H1 (cell line): ENCODE measurements around the gene SNAP47. TPM values are rescaled to one million over a fixed set of nuclear protein-coding genes. Genes with fewer than 3 reads are reported as not detected.

Source experiments
- CTCF ChIA-PET: fragments of 300-600 bp; sonication (Branson Sonifier 250); formaldehyde crosslinking; loops from one replicate; lab custom pipeline; 2021; ENCODE audit not compliant: partially characterized antibody; lab: Charles Lee
- POLR2A ChIA-PET: fragments of 300-600 bp; sonication (Branson Sonifier 250); formaldehyde crosslinking; loops from one replicate; lab custom pipeline; 2021; ENCODE audit warnings: inconsistent platforms; ENCODE audit not compliant: partially characterized antibody; lab: Charles Lee
- DNase-seq, 2 experiments: peaks; one replicate each; pipeline versions ENCODE4 v3.0.0 to v3.0.0-alpha.2; 2010 to 2022; ENCODE audit warnings: low spot score in 2 of 2, low read depth in 1 of 2, mixed read lengths in 1 of 2
- FAIRE-seq: peaks from 2 replicates; lab custom pipeline; 2011; peaks lifted over from hg19 to GRCh38; lab: Jason Lieb, UNC
- H2AFZ ChIP-seq: 2 replicates; pipeline ENCODE4 v1.8.1; 2012; ENCODE audit warnings: low read length, inconsistent platforms
- H2AK5ac ChIP-seq: 2 replicates; pipeline ENCODE4 v1.6.1; 2013; ENCODE audit warnings: low read depth, low read length
- H2BK120ac ChIP-seq: replicated peaks from 2 replicates; pipeline ENCODE3; 2013; ENCODE audit warnings: low read depth, low read length, inconsistent platforms
- H2BK12ac ChIP-seq: 2 replicates; pipeline ENCODE4 v1.6.1; 2013; ENCODE audit warnings: low read depth, low read length
- H2BK15ac ChIP-seq: 2 replicates; pipeline ENCODE4 v1.6.1; 2013; ENCODE audit warnings: low read length
- H2BK20ac ChIP-seq: 2 replicates; pipeline ENCODE4 v1.6.1; 2013; ENCODE audit warnings: low read length
- H2BK5ac ChIP-seq: 2 replicates; pipeline ENCODE4 v1.6.1; 2013; ENCODE audit warnings: low read depth, low read length
- H3K14ac ChIP-seq: 2 replicates; pipeline ENCODE4 v1.6.1; 2013; ENCODE audit warnings: inconsistent platforms; ENCODE audit not compliant: insufficient read length
- H3K18ac ChIP-seq: 2 replicates; pipeline ENCODE4 v1.6.1; 2013; ENCODE audit warnings: low read length; ENCODE audit errors: extremely low read depth
- H3K23ac ChIP-seq: 2 replicates; pipeline ENCODE4 v1.6.1; 2013; ENCODE audit warnings: inconsistent platforms; ENCODE audit not compliant: insufficient read length
- H3K23me2 ChIP-seq: 2 replicates; pipeline ENCODE4 v1.6.1; 2013; ENCODE audit warnings: low read depth, low read length
- H3K27ac ChIP-seq: 2 replicates; pipeline ENCODE4 v1.6.1; 2011; ENCODE audit warnings: low read depth, low read length, inconsistent platforms
- H3K27me3 ChIP-seq, 4 experiments: replicated peaks in 1 of 4; 1 replicate in 1 of 4; 2 replicates in 3 of 4; pipeline versions ENCODE4 v1.6.1 to v1.8.1; 2011 to 2013; ENCODE audit warnings: low read length in 3 of 4, mild to moderate bottlenecking in 3 of 4, inconsistent platforms in 2 of 4, mixed read lengths in 2 of 4, moderate library complexity in 1 of 4; ENCODE audit not compliant: control insufficient read depth in 3 of 4, insufficient read depth in 3 of 4; ENCODE audit errors: extremely low read depth in 1 of 4
- H3K36me3 ChIP-seq, 4 experiments: 2 replicates each; pipeline versions ENCODE4 v1.6.1 to v1.8.1; 2011 to 2013; ENCODE audit warnings: mild to moderate bottlenecking in 4 of 4, low read length in 3 of 4, moderate library complexity in 2 of 4, control low read depth in 1 of 4, inconsistent platforms in 1 of 4; ENCODE audit not compliant: insufficient read depth in 4 of 4, control insufficient read depth in 2 of 4
- H3K4ac ChIP-seq: replicated peaks from 2 replicates; pipeline ENCODE3; 2013; ENCODE audit warnings: low read length, low read depth, mixed read lengths, inconsistent platforms; ENCODE audit not compliant: insufficient read length
- H3K4me1 ChIP-seq, 4 experiments: replicated peaks in 1 of 4; 1 replicate in 1 of 4; 2 replicates in 3 of 4; pipeline versions ENCODE4 v1.6.1 to v1.8.1; 2011 to 2013; ENCODE audit warnings: low read length in 3 of 4, inconsistent platforms in 2 of 4, mixed read lengths in 1 of 4; ENCODE audit not compliant: insufficient read depth in 4 of 4, control insufficient read depth in 3 of 4
- H3K4me2 ChIP-seq, 2 experiments: 2 replicates each; pipeline versions ENCODE4 v1.6.1 to v1.8.1; 2011 to 2013; ENCODE audit warnings: low read depth in 2 of 2, low read length in 2 of 2, control low read depth in 1 of 2, inconsistent platforms in 1 of 2, mild to moderate bottlenecking in 1 of 2; ENCODE audit not compliant: insufficient read depth in 1 of 2
- H3K4me3 ChIP-seq, 4 experiments: fragments of 200-600, 300-600 bp in 1 of 4; sonication (generic), shearing (Covaris generic), sonication (Bioruptor Twin) in 1 of 4; 2 replicates each; pipeline versions ENCODE4 v1.5.1 to v1.8.1; 2011 to 2016; ENCODE audit warnings: low read length in 4 of 4, low read depth in 3 of 4, control low read depth in 2 of 4, inconsistent platforms in 2 of 4, mild to moderate bottlenecking in 2 of 4, mixed read lengths in 1 of 4, moderate library complexity in 1 of 4; ENCODE audit not compliant: insufficient read depth in 2 of 4; ENCODE audit errors: extremely low read depth in 1 of 4
- H3K56ac ChIP-seq: replicated peaks from 2 replicates; pipeline ENCODE3; 2013; ENCODE audit warnings: low read depth, mild to moderate bottlenecking, mixed read lengths, low read length, inconsistent platforms; ENCODE audit not compliant: insufficient read length
- H3K79me1 ChIP-seq: 2 replicates; pipeline ENCODE4 v1.6.1; 2013; ENCODE audit warnings: low read depth, low read length, control low read depth
- H3K79me2 ChIP-seq, 2 experiments: 2 replicates each; pipeline versions ENCODE4 v1.6.1 to v1.8.1; 2012 to 2013; ENCODE audit warnings: low read length in 2 of 2, mild to moderate bottlenecking in 2 of 2, inconsistent platforms in 1 of 2; ENCODE audit not compliant: insufficient read depth in 2 of 2, control insufficient read depth in 1 of 2
- H3K9ac ChIP-seq, 4 experiments: replicated peaks in 1 of 4; 1 replicate in 1 of 4; 2 replicates in 3 of 4; pipeline versions ENCODE4 v1.6.1 to v1.8.1; 2011 to 2013; ENCODE audit warnings: low read depth in 3 of 4, low read length in 3 of 4, control low read depth in 2 of 4, mild to moderate bottlenecking in 2 of 4, moderate library complexity in 2 of 4, inconsistent platforms in 1 of 4; ENCODE audit errors: extremely low read depth in 1 of 4
- H3K9me3 ChIP-seq, 2 experiments: 2 replicates each; pipeline versions ENCODE4 v1.6.1 to v1.8.1; 2012 to 2013; ENCODE audit warnings: mild to moderate bottlenecking in 2 of 2, moderate library complexity in 2 of 2, control low read depth in 1 of 2, inconsistent platforms in 1 of 2, low read depth in 1 of 2, low read length in 1 of 2, mixed read lengths in 1 of 2; ENCODE audit not compliant: insufficient read depth in 2 of 2
- H4K20me1 ChIP-seq, 2 experiments: replicated peaks in 1 of 2; 2 replicates each; pipeline versions ENCODE3 to v1.8.1; 2011 to 2013; ENCODE audit warnings: inconsistent platforms in 2 of 2, low read length in 2 of 2, mild to moderate bottlenecking in 1 of 2; ENCODE audit not compliant: insufficient read depth in 2 of 2, control insufficient read depth in 1 of 2
- H4K5ac ChIP-seq: 2 replicates; pipeline ENCODE4 v1.6.1; 2013; ENCODE audit warnings: low read length, low read depth, mixed read lengths, inconsistent platforms; ENCODE audit not compliant: insufficient read length
- H4K8ac ChIP-seq: 2 replicates; pipeline ENCODE4 v1.8.0; 2013; ENCODE audit warnings: mild to moderate bottlenecking, moderate library complexity, low read length, inconsistent platforms; ENCODE audit not compliant: insufficient read depth; ENCODE audit errors: extremely low read depth
- H4K91ac ChIP-seq: replicated peaks from 2 replicates; pipeline ENCODE3; 2013; ENCODE audit warnings: low read length, mixed read lengths, inconsistent platforms; ENCODE audit not compliant: insufficient read length
- BACH1 ChIP-seq: IDR thresholded peaks from 2 replicates; pipeline ENCODE4 v1.6.1; 2012; ENCODE audit warnings: low read length, improper control_type of control experiment
- E2F6 ChIP-seq: IDR thresholded peaks from 2 replicates; pipeline ENCODE4 v1.6.1; 2012; ENCODE audit warnings: inconsistent platforms
- MAFK ChIP-seq: IDR thresholded peaks from 2 replicates; pipeline ENCODE4 v1.6.1; 2012; ENCODE audit warnings: low read depth, mild to moderate bottlenecking, improper control_type of control experiment, low read length
- MAX ChIP-seq: IDR thresholded peaks from 2 replicates; pipeline ENCODE4 v1.6.1; 2012; ENCODE audit warnings: inconsistent platforms
- NANOG ChIP-seq: IDR thresholded peaks from 2 replicates; pipeline ENCODE4 v1.6.1; 2011; ENCODE audit warnings: low read length, low read depth, mild to moderate bottlenecking, inconsistent platforms; ENCODE audit not compliant: insufficient read depth, poor library complexity, severe bottlenecking
- RFX5 ChIP-seq: IDR thresholded peaks from 2 replicates; pipeline ENCODE4 v1.6.1; 2011; ENCODE audit warnings: low read depth, low read length, improper control_type of control experiment, borderline replicate concordance
- RXRA ChIP-seq: IDR thresholded peaks from 2 replicates; pipeline ENCODE4 v1.6.1; 2011; ENCODE audit warnings: low read depth, mild to moderate bottlenecking, low read length, moderate library complexity; ENCODE audit not compliant: insufficient read depth
- TBP ChIP-seq: IDR thresholded peaks from 2 replicates; pipeline ENCODE4 v1.6.1; 2011; ENCODE audit warnings: low read depth, low read length, improper control_type of control experiment
- WGBS, 2 experiments: shearing (Covaris generic) in 1 of 2; methylation state at CpG; one replicate each; pipeline versions ENCODE4 v1.1.6 to v1.1.7; 2013 to 2015; ENCODE audit warnings: low lambda C conversion rate in 2 of 2, mixed read lengths in 2 of 2, inconsistent platforms in 1 of 2, low coverage in 1 of 2, missing lambda C conversion rate in 1 of 2; ENCODE audit not compliant: insufficient replicate concordance in 2 of 2, insufficient coverage in 1 of 2, insufficient read length in 1 of 2; ENCODE audit errors: extremely low coverage in 1 of 2, missing lambda C conversion rate in 1 of 2; 5-methylcytosine and 5-hydroxymethylcytosine counted together
- polyA plus RNA-seq, 7 experiments: library from polyadenylated mRNA; depleted of rRNA in 3 of 7; stranded (reverse) in 5 of 7; unstranded in 2 of 7; fragments of >200 nt in 5 of 7; fragments of 200-250 nt in 2 of 7; gene quantifications; 1 replicate in 5 of 7; 2 replicates in 1 of 7; 4 replicates in 1 of 7; pipeline versions ENCODE4 v1.2.1 to v1.2.3, GENCODE V29; 2011 to 2013; ENCODE audit warnings: missing spikeins in 2 of 7, mixed read lengths in 2 of 7
- total RNA-seq: library from RNA; stranded (reverse); fragmentation: NEBNext Ultra II Directional; extraction: Animal tissue kit (Norgen Biotek cat#: 25700); gene quantifications from 2 replicates; pipeline ENCODE4 v1.2.1, GENCODE V29; 2021

Gene SNAP47
- total and polyA plus RNA-seq, 2 of the 8 experiments (the other 6 are each of a cell fraction or from before 2014, with no cell fraction given): 37.6 to 42.2 TPM

- H3K27ac ChIP-seq: no peak overlapping the region
- H2BK12ac ChIP-seq: no peak overlapping the region
- peaks cover 14% of the 10 kb centered on the region for H3K79me1 ChIP-seq
- no peaks in the 10 kb centered on the region for H3K9me3 ChIP-seq
- H3K4me1 ChIP-seq: peaks cover 0 to 20% (median 15%) of the 10 kb centered on the region in 4 experiments; a peak in 6 of 7 replicates
- no peak overlapping the region for H3K4ac ChIP-seq
- no peak overlapping the region; the same call in 1 of the 2 replicates for H4K8ac ChIP-seq
- no peak overlapping the region for H2AK5ac ChIP-seq
- no peak overlapping the region for H2AFZ ChIP-seq
- H3K9ac ChIP-seq: no peak overlapping the region; a peak in 1 of 7 replicates
- no peak for TF ChIP-seq RXRA
- no peak for TF ChIP-seq NANOG
- TF ChIP-seq BACH1: no peak
- TF ChIP-seq E2F6: no peak
- no peak for TF ChIP-seq MAX
- no peak for TF ChIP-seq RFX5
- no peak for TF ChIP-seq TBP
- no peak for TF ChIP-seq MAFK
- H4K20me1 ChIP-seq: peaks cover 3 to 29% of the 10 kb centered on the region in 2 experiments
- H4K5ac ChIP-seq: no peak overlapping the region
- FAIRE-seq (no peak), DNase-seq (no peak)
- H3K23me2 ChIP-seq: peaks cover 13% of the 10 kb centered on the region
- no peak overlapping the region for H3K18ac ChIP-seq
- no peak overlapping the region for H2BK120ac ChIP-seq
- H3K4me3 ChIP-seq: no peak overlapping the region
- peaks cover 6 to 23% (median 11%) of the 10 kb centered on the region in 4 experiments; a peak in 6 of 8 replicates for H3K36me3 ChIP-seq
- no peak overlapping the region for H3K14ac ChIP-seq
- no peak overlapping the region for H4K91ac ChIP-seq
- H2BK15ac ChIP-seq: no peak overlapping the region
- POLR2A ChIA-PET: interaction anchor here (0.6 to 1.3 kb wide), 2 partner anchors 34 to 238 kb away, joined by 3 read pairs; no protein-coding TSS in a partner anchor
- CTCF ChIA-PET: interaction anchor here (0.9 to 2.9 kb wide), 9 partner anchors 10 to 251 kb away, joined by 3 to 11 read pairs (median 3); no protein-coding TSS in a partner anchor
- peaks cover 3 to 27% of the 10 kb centered on the region in 2 experiments; a peak in 3 of 4 replicates for H3K79me2 ChIP-seq
- no peak overlapping the region for H2BK20ac ChIP-seq
- H3K56ac ChIP-seq: no peak overlapping the region
- H2BK5ac ChIP-seq: no peak overlapping the region
- H3K23ac ChIP-seq: no peak overlapping the region
- no peak overlapping the region for H3K4me2 ChIP-seq
- no peaks in the 10 kb centered on the region for H3K27me3 ChIP-seq
- WGBS, 2 experiments: 95% methylated on average over 14 of the region's 19 CpGs; no CpG with 5 or more reads in 1 of the 2 experiments
These were observed 3.3 kb upstream of the SNAP47 start for GRCh38 chr1:227731696-227732585.
